KMS-11 (cell line): ENCODE measurements around the gene SC5D.

Source experiments
- H2AFZ ChIP-seq: fragments of 200-600 bp; sonication (generic); 2 replicates; pipeline ENCODE4 v1.6.1; 2016; ENCODE audit warnings: antibody characterized with exemption, mixed run types, low read depth
- H3K27ac ChIP-seq: fragments of 200-600 bp; sonication (generic); 2 replicates; pipeline ENCODE4 v1.6.1; 2016; ENCODE audit warnings: mild to moderate bottlenecking, mixed run types
- H3K27me3 ChIP-seq: fragments of 200-600 bp; sonication (generic); 2 replicates; pipeline ENCODE4 v1.6.1; 2017; ENCODE audit warnings: mild to moderate bottlenecking, low read depth, mixed run types, moderate library complexity; ENCODE audit not compliant: insufficient read depth
- H3K36me3 ChIP-seq: fragments of 200-600 bp; sonication (generic); 2 replicates; pipeline ENCODE4 v1.6.1; 2017; ENCODE audit warnings: mild to moderate bottlenecking, mixed run types; ENCODE audit not compliant: insufficient read depth
- H3K4me1 ChIP-seq: fragments of 200-600 bp; sonication (generic); 2 replicates; pipeline ENCODE4 v1.6.1; 2016; ENCODE audit warnings: mild to moderate bottlenecking, low read depth, mixed run types; ENCODE audit not compliant: poor library complexity, severe bottlenecking
- H3K4me2 ChIP-seq: fragments of 200-600 bp; sonication (generic); 2 replicates; pipeline ENCODE4 v1.7.0; 2016; ENCODE audit warnings: mild to moderate bottlenecking, mixed run types
- H3K4me3 ChIP-seq: fragments of 200-600 bp; sonication (generic); IDR thresholded peaks from 2 replicates; pipeline ENCODE4 v1.6.1; 2017; ENCODE audit warnings: low read depth, low read length, mixed read lengths; ENCODE audit not compliant: insufficient read depth
- H3K79me2 ChIP-seq: fragments of 200-600 bp; sonication (generic); 2 replicates; pipeline ENCODE4 v1.6.1; 2016; ENCODE audit warnings: low read depth, mixed run types; ENCODE audit not compliant: insufficient read depth
- H3K9ac ChIP-seq: fragments of 200-600 bp; sonication (generic); 2 replicates; pipeline ENCODE4 v1.6.1; 2016; ENCODE audit warnings: mild to moderate bottlenecking, mixed run types
- H4K20me1 ChIP-seq: fragments of 200-600 bp; sonication (generic); 2 replicates; pipeline ENCODE4 v1.6.1; 2016; ENCODE audit warnings: mild to moderate bottlenecking, mixed run types; ENCODE audit not compliant: insufficient read depth
- TF ChIP-seq, protein P1 (sequence below): fragments of 200-600 bp; sonication (generic); conservative IDR thresholded peaks from 2 replicates; pipeline ENCODE4 v1.6.1; 2017; ENCODE audit warnings: low read depth, mild to moderate bottlenecking, antibody characterized with exemption, low read length, moderate library complexity, mixed read lengths

SC5D gene

DNA sequence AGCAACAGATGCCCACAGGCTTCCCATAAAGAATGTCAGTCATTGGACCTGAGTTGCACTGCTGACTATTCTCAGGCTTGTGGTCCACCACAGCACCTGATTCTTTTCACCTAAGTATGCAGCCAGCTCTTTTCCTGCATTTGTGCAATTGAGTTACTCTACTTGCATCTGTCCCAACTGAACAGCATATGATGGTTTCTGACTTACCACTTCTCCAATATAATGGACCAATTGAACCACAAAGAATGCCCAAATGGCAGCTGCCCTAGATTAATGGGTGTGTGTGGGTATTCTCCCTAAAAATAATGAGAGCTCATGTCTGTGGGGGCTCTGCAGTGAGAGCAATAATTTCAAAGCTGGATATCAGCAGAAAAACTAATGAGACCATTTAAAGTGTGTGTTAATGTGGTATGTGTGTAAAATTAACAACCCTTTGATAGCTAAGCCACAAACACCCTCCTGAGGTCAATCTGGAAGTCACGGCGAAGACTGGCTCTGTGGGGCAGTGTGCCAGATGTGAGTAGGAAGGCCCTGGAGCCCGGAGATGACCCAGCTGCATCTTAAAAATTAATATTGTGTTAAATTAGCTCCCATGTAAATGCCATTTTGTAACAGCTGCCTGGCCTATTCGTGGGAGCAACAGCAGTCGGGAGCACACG, 43.8 kb downstream of the SC5D start:
- Histone ChIP-seq H3K4me3 (no peak overlapping the region), H3K4me1 (peaks cover 50% of the 10 kb centered on the region), H3K79me2 (no peaks in the 10 kb centered on the region), H3K9ac (no peak overlapping the region), H3K4me2 (peak overlapping the region; percentile 60), H3K27me3 (no peaks in the 10 kb centered on the region), H2AFZ (no peak overlapping the region), H4K20me1 (no peaks in the 10 kb centered on the region), H3K36me3 (no peaks in the 10 kb centered on the region), H3K27ac (peak overlapping the region; percentile 41; the same call in 1 of the 2 replicates)
- TF ChIP-seq, protein P1, sequence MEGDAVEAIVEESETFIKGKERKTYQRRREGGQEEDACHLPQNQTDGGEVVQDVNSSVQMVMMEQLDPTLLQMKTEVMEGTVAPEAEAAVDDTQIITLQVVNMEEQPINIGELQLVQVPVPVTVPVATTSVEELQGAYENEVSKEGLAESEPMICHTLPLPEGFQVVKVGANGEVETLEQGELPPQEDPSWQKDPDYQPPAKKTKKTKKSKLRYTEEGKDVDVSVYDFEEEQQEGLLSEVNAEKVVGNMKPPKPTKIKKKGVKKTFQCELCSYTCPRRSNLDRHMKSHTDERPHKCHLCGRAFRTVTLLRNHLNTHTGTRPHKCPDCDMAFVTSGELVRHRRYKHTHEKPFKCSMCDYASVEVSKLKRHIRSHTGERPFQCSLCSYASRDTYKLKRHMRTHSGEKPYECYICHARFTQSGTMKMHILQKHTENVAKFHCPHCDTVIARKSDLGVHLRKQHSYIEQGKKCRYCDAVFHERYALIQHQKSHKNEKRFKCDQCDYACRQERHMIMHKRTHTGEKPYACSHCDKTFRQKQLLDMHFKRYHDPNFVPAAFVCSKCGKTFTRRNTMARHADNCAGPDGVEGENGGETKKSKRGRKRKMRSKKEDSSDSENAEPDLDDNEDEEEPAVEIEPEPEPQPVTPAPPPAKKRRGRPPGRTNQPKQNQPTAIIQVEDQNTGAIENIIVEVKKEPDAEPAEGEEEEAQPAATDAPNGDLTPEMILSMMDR: no peak

DNA sequence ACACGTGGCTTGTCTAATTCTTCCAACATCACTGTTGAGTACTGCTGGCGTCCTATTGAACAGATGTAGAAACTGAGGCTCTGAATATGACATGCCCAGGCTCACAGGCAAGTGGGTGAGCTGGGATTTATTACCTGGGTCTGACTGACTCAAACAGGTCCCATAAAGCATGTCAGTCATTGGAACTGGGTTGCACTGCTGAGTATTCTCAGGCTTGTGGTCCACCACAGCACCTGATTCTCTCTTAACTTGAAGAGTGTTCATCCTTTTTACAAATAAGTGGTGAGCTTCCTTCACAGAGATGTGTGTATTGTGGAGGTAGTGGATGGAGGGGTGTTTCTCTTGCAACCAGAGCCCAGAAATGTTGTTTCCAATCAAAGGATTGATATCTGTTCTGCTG, 44.5 kb downstream of the SC5D start:
- Histone ChIP-seq H3K4me3 (no peak overlapping the region), H3K4me1 (peaks cover 50% of the 10 kb centered on the region), H4K20me1 (no peaks in the 10 kb centered on the region), H3K27me3 (no peaks in the 10 kb centered on the region), H3K27ac (peak overlapping the region; percentile 41; the same call in 1 of the 2 replicates), H3K36me3 (no peaks in the 10 kb centered on the region), H2AFZ (no peak overlapping the region), H3K79me2 (no peaks in the 10 kb centered on the region), H3K4me2 (peak overlapping the region; percentile 60; the same call in 1 of the 2 replicates), H3K9ac (no peak overlapping the region)
- TF ChIP-seq, protein P1: no peak

DNA sequence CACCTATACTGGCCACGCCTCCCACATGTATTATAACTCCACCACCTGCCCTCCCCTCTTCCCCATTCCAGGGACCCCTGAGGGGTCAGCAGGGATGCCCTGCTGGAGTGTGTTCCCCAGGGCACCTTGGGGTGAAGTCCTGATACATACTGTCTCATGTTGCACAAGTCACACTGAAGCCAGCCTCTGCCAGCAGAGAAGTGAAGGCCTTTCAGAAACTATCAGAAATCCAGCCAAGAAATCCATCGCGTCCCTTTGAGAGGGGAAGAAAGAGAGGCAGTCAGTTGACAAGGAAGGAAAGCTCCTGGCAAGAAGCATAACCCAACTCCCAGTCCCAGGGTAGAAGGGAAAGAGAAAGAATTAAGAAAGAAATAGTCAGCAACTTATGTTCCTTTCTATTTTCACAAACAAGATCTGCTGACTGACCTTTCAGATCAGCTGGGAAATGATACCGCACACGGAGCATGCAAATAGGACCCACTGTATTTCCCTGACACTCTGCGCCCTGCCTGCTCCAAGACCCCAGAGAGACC, 45.2 kb downstream of the SC5D start:
- Histone ChIP-seq H3K36me3 (no peaks in the 10 kb centered on the region), H2AFZ (no peak overlapping the region), H3K4me1 (peaks cover 50% of the 10 kb centered on the region), H3K27ac (peak overlapping the region; percentile 41; the same call in 1 of the 2 replicates), H3K9ac (no peak overlapping the region), H4K20me1 (no peaks in the 10 kb centered on the region), H3K27me3 (no peaks in the 10 kb centered on the region), H3K4me3 (no peak overlapping the region), H3K79me2 (no peaks in the 10 kb centered on the region), H3K4me2 (peak overlapping the region; percentile 60; the same call in 1 of the 2 replicates)
- TF ChIP-seq, protein P1: no peak

DNA sequence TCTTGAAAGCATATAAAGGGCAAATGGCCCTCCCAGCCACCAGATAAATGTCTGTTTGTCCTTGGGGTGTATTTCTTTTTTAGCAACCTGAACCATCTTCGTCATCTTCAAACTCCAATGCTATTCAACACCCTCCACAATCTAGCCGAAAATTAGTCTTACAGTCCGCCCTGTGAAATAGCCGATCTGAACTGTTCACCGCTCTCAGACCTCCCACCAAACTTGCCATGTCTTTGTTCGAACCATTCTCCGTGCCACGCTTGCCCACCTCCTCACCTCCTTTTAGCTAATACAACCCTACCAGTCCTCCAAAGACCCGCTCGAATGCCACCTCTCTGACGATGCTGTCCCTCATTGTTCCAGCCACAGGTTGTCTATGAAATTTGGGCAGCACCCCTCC, 46.0 kb downstream of the SC5D start:
- no peaks in the 10 kb centered on the region for H4K20me1 ChIP-seq
- peaks cover 50% of the 10 kb centered on the region for H3K4me1 ChIP-seq
- peak overlapping the region; percentile 60; the same call in 1 of the 2 replicates for H3K4me2 ChIP-seq
- H2AFZ ChIP-seq: no peak overlapping the region
- no peak overlapping the region for H3K27ac ChIP-seq
- no peak overlapping the region for H3K9ac ChIP-seq
- no peaks in the 10 kb centered on the region for H3K27me3 ChIP-seq
- no peaks in the 10 kb centered on the region for H3K79me2 ChIP-seq
- TF ChIP-seq, protein P1: no peak
- no peak overlapping the region for H3K4me3 ChIP-seq
- no peaks in the 10 kb centered on the region for H3K36me3 ChIP-seq
